ENCODE measurements around the gene BOC. TPM values are rescaled to one million over a fixed set of nuclear protein-coding genes. Genes with fewer than 3 reads are reported as not detected.

The BOC gene
- total RNA-seq, 2 experiments from 2014 or later: not detected

DNA sequence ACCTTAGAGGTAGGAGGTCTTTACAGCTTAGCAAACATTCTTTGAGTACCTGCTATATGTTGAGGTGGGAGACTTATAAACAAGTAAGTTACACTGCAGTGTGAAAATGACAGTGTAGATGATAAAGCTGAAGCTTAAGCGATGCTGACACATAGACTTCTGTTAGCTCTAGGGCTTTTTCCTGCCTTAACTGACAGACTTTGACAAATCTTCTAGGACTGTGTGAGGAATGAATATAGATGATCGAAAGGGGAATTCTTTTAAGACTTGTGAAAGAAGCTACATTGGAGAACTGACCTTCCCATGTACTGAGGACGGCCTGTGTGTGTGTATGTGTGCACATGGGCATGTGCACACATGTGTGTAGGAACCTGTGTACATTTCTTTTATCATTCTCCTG, 22.7 kb downstream of the BOC start:
- H3K36me3 Mint-ChIP-seq (ENCODE audit: low read depth): no peaks in the 10 kb centered on the region
- no peak for TF ChIP-seq CTCF (IDR thresholded peaks at IDR 0.05)
- no peaks in the 10 kb centered on the region for H3K27me3 Mint-ChIP-seq
- Histone ChIP-seq H3K27ac (ENCODE audit: low read depth in 1 of 2, low read length in 2 of 2) (no peak overlapping the region), H3K4me3 (ENCODE audit: low read length) (no peak overlapping the region), H3K36me3 (ENCODE audit: insufficient read depth, low read length) (no peaks in the 10 kb centered on the region), H3K4me1 (ENCODE audit: insufficient read depth, low read length) (no peaks in the 10 kb centered on the region), H3K27me3 (ENCODE audit: control insufficient read depth in 1 of 2, insufficient read depth in 2 of 2, low read length in 2 of 2) (no peaks in the 10 kb centered on the region), H3K9me3 (ENCODE audit: control insufficient read depth in 1 of 2, insufficient read depth in 1 of 2, low read length in 2 of 2) (no peaks in the 10 kb centered on the region)
- ATAC-seq (ENCODE audit: poor library complexity) (no peak), DNase-seq (no peak)
- ChIA-PET CTCF (no interaction called here), POLR2A (no interaction called here)
- H3K4me3 Mint-ChIP-seq: no peak overlapping the region
- H3K4me1 Mint-ChIP-seq (ENCODE audit: low read depth): no peaks in the 10 kb centered on the region
- no peaks in the 10 kb centered on the region for H3K9me3 Mint-ChIP-seq
- no peak overlapping the region for H3K27ac Mint-ChIP-seq
- intact Hi-C loops (cut with DNase I, micrococcal nuclease): no loop called here

- Mint-ChIP-seq H3K27me3 (no peaks in the 10 kb centered on the region), H3K4me1 (ENCODE audit: low read depth) (no peaks in the 10 kb centered on the region)
- no peak for DNase-seq
These were observed 23.4 kb downstream of the BOC start for GRCh38 chr3:113234688-113235260.

GRCh38 chr3:113238503-113238902, 27.1 kb downstream of the BOC start:
- no peaks in the 10 kb centered on the region for H3K27me3 ChIP-seq (ENCODE audit: control insufficient read depth in 1 of 2, insufficient read depth in 2 of 2, low read length in 2 of 2)
- H3K27ac ChIP-seq (ENCODE audit: low read depth in 1 of 2, low read length in 2 of 2): no peak overlapping the region
- ChIA-PET CTCF (no interaction called here), POLR2A (no interaction called here)
- no peaks in the 10 kb centered on the region for H3K27me3 Mint-ChIP-seq
- no peak for ATAC-seq (ENCODE audit: poor library complexity)
- H3K9me3 ChIP-seq (ENCODE audit: control insufficient read depth in 1 of 2, insufficient read depth in 1 of 2, low read length in 2 of 2): no peaks in the 10 kb centered on the region
- no peak for DNase-seq
- intact Hi-C loops (cut with DNase I, micrococcal nuclease): no loop called here
- H3K9me3 Mint-ChIP-seq: no peaks in the 10 kb centered on the region
- H3K27ac Mint-ChIP-seq: no peak overlapping the region
- no peak for TF ChIP-seq CTCF (IDR thresholded peaks at IDR 0.05)
- H3K4me3 ChIP-seq (ENCODE audit: low read length): no peak overlapping the region
- H3K36me3 ChIP-seq (ENCODE audit: insufficient read depth, low read length): no peaks in the 10 kb centered on the region
- H3K4me3 Mint-ChIP-seq: no peak overlapping the region
- H3K36me3 Mint-ChIP-seq (ENCODE audit: low read depth): no peaks in the 10 kb centered on the region
- H3K4me1 ChIP-seq (ENCODE audit: insufficient read depth, low read length): no peaks in the 10 kb centered on the region
- peaks cover 13% of the 10 kb centered on the region for H3K4me1 Mint-ChIP-seq (ENCODE audit: low read depth)

More at GRCh38 chr3:113234688-113235260, 23.4 kb downstream of the BOC start:
- Histone ChIP-seq H3K27me3 (ENCODE audit: control insufficient read depth in 1 of 2, insufficient read depth in 2 of 2, low read length in 2 of 2) (no peaks in the 10 kb centered on the region), H3K27ac (ENCODE audit: low read depth in 1 of 2, low read length in 2 of 2) (no peak overlapping the region), H3K4me1 (ENCODE audit: insufficient read depth, low read length) (no peaks in the 10 kb centered on the region), H3K4me3 (ENCODE audit: low read length) (no peak overlapping the region), H3K36me3 (ENCODE audit: insufficient read depth, low read length) (no peaks in the 10 kb centered on the region), H3K9me3 (ENCODE audit: control insufficient read depth in 1 of 2, insufficient read depth in 1 of 2, low read length in 2 of 2) (no peaks in the 10 kb centered on the region)
- ChIA-PET POLR2A (no interaction called here), CTCF (no interaction called here)
- no peaks in the 10 kb centered on the region for H3K36me3 Mint-ChIP-seq (ENCODE audit: low read depth)
- no peak for ATAC-seq (ENCODE audit: poor library complexity)
- no peak overlapping the region for H3K27ac Mint-ChIP-seq
- intact Hi-C loops (cut with DNase I, micrococcal nuclease): no loop called here
- no peak overlapping the region for H3K4me3 Mint-ChIP-seq
- no peak for TF ChIP-seq CTCF (IDR thresholded peaks at IDR 0.05)
- no peaks in the 10 kb centered on the region for H3K9me3 Mint-ChIP-seq

Data from CD4-positive, alpha-beta T cell (primary cell).